GM18867 (cell line): ENCODE data around the gene TNIK.
A peak's percentile ranks its signal among the peaks of the same experiment; 100 is the strongest.

Experiments
- ATAC-seq: cut with Tn5 transposase; IDR thresholded peaks from one replicate; pipeline ENCODE4 v1.9.1; 2021; ENCODE audit warnings: mild to moderate bottlenecking, moderate library complexity; ENCODE audit not compliant: unreplicated experiment

TNIK gene

DNA sequence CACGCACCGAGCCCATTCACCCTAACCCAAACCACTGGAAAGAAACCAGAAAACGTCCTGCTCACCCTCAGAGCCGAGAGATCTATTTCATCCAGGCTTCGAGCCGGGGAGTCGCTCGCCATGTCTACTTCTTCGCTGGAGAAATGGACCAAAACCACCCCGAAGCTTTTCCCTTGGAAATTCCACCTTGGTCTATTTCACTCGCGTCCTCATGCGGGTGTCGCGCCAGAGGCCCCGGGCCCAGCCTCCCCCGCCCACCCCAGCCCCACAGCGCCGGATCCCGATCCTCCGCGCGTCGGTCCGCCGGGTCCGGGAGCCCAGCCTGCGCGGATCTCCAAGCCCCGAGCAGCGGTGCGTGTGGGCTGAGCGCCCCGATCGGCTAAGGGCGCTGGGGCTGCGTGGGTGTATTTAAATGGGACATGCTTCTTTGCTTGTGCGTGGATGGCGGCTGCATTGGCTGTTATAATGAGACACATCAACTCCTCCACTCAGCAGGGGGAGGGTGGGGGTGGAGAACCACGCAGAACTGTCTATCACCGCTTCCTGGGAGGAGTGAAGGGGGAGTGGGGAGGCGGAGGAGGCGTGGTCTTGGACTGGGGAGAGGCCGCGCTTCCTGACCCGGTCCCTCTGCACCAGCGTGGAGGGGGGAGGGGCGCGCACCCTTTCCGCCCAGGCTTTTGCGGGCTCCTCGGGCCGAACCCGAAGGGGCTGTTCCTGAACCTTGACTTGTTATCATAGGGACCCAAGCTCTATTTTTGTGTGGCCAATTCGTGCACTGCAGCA is at the start of gene TNIK:
TSS of gene TNIK (minus strand) at position 464 of the 783 bp plus-strand sequence. CDS start at position 122, 342 bp downstream.
- ATAC-seq = peak; percentile 88

DNA sequence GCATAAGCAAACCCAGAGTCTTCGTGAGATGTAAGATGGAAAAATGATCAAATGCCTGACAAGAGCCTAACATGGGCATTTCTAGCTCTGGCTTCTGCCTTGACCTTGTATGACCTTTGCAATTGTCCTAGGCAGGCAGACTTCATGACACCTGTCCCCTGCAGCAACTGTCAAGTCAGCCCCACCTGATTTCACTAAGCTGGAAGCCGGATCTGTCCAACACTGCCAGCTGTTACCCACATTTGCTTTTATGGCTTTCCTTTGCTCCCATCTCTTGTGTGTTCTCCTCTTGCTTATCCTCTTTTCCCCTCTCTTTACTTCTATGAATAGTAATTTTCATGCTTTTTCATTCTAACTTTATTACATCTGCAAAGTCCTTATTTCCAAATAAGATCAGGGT is 48.5 kb upstream of the TNIK start:
- no peak for ATAC-seq

GRCh38 chr3:171508206-171508605 is 48.0 kb upstream of the TNIK start:
- ATAC-seq = no peak

GRCh38 chr3:171506743-171507319 is 46.6 kb upstream of the TNIK start:
- ATAC-seq = no peak

- no peak for ATAC-seq
These were observed 45.7 kb upstream of the TNIK start for GRCh38 chr3:171505822-171506333.

DNA sequence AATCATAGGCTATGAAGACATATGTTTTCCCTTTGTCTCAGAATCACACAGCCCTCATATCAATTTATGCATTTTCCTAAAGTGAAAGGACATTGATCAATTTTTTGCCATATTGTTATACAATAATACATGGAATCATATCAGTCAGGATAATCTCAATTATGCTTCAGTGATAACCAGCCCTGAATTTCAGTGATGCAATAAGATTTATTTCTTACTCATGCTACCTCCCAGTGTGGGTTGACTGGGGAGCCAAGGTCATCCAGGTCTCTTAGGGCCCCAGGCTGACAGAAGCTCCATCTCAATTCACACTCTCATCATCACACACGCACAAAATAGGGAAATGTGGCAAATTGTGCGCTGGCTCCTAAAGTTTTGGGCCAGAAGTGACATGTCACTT is 44.2 kb upstream of the TNIK start:
- no peak for ATAC-seq

DNA sequence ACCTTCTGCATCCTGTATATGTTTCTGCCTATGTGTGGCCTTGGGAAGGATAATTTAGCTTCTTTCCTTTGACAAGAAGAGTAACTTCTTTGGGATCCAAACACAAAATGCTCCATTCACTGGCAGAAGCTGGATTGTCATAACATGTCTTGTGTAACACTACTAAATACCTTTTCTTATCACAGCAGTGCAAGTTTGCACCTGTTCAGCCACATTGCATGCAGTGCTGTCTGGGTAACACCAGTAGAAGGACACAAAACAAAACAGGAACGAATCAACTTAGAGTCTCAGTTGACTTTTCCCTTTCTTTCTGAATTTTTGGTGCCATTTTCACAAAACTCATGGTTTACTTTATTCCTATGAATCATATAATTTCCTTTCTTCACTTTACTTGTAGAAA is 43.6 kb upstream of the TNIK start:
- no peak for ATAC-seq

DNA sequence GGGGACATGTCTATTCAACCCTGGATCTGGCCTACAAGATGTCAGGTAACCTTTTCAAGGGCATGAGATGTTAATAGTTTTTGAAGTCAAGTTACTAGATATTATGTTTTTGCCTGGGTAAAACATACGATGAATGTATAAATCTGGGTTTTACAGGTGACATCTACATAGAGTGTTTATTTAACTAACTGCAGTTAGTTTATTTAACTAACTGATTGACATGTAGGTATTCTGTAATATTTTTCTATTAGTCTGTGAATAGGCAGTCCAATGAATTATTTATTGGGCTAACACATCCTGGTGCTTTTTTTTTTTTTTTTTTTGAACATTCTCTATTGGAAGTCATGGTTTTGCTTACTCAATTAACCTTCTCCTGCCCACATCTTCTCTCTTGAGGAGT is 38.7 kb upstream of the TNIK start:
- ATAC-seq = no peak

DNA sequence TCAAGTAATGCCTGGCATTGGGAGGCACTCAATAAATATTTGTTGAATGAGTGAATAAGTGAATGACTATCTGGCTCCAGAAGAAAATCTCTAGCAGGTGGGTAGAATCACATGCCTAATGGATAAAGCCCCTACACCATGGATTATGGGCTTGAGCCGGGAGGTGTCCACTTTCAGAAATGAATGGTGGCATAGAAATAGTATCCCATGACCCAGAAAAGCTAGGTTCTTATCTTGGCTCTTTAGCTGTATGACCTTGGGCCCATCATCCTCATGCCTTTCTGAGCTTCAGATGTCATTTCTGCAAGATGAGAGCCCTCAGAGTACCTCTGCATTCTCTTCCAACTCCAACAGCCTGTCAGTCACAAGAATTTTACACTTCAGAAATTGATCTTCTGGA is 37.3 kb upstream of the TNIK start:
- ATAC-seq = no peak

DNA sequence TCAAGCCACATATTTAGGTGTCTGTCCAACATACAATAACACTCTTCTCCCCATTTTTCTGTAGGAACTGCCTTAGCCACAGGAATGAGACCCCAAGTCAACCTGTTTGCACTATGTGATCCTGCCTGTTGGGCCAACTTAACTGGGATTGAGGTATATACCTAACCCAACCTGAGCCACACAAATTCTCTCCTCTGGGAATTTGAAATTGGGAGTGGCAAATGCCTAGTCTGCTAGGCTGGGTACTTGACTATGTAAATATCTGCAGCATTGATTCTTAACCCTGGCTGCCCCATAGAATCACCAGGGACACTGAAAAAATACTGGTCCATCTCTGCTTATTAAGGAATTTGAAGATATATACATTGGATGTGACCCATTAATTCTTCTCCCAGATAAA is 35.2 kb upstream of the TNIK start:
- no peak for ATAC-seq

- no peak for ATAC-seq
These were observed 34.4 kb upstream of the TNIK start for GRCh38 chr3:171494457-171495109.

DNA sequence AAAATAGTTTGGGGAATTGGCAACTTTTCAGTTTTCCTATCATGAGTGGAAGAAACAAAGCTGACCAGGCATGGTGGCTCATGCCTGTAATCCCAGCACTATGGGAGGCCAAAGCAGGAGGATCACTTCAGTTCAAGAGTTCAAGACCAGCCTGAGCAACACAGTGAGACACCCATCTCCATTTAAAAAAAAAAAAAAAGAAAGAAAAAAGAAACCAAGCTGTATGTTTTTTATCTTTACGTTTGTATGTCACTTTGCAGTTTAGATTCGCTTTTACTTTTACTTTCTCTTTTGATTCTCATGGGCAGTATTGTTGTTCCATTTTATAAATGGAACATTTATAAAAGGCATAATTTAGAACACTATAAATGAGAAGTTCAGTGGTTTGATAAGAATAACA is 31.2 kb upstream of the TNIK start:
- no peak for ATAC-seq

GRCh38 chr3:171490901-171491300 is 30.7 kb upstream of the TNIK start:
- ATAC-seq = no peak

GRCh38 chr3:171489348-171489747 is 29.1 kb upstream of the TNIK start:
- ATAC-seq = no peak

DNA sequence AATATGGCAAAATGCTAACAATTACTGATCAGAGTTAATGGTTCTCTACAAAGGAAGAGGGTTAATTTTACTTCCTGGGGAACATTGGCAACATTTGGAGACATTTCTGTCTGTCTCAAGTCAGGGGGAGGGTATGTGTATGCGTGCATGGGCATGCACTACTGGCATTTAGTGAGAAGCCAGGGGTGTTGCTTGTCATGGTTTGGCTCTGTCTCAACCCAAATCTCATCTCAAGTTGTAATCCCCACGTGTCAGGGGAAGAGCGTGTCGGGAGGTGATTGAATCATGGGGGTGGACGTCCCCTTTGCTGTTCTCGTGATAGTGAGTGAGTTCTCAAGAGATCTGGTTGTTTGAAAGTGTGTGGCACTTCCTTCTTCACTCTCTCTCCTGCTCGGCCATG is 28.3 kb upstream of the TNIK start:
- ATAC-seq = no peak

GRCh38 chr3:171487382-171487781 is 27.2 kb upstream of the TNIK start:
- ATAC-seq = no peak

DNA sequence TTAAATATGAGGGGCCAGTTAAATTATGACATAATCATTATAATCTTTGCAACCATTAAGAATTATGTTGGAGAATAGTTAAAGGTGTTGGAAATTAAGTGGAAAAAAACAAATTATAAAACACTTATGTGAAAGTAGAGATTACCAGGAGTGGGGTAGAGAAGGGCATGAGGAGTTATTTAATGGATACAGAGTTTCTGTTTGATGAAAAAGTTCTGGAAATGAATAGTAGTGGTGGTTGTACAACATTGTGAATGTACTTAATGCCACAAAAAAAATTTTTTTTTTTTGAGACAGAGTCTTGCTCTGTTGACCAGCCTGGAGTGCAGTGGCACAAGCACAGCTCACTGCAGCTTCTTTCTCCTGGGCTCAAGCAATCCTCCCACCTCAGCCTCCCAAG is 25.1 kb upstream of the TNIK start:
- no peak for ATAC-seq

GRCh38 chr3:171481011-171481410 is 20.8 kb upstream of the TNIK start:
- peak; percentile 4 for ATAC-seq

DNA sequence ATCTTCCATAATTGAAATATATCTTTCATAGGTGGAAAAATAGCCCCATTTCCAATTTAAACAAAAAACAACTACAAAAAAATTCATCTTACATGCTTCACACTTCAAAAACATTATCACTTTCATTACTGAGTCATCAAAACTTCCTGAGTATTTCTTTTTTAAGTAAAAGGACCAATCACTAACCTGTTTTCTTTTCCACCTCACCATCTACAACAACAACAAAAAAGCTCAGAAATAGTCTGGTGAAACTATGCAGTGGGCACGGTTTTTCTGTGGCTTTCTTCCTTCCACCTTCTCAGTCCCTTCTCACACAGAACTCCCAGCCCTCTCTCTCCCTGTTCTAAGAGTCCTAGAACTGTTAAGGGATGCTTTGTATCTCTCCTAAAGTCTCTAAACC is 20.3 kb upstream of the TNIK start:
- peak; percentile 86 for ATAC-seq

DNA sequence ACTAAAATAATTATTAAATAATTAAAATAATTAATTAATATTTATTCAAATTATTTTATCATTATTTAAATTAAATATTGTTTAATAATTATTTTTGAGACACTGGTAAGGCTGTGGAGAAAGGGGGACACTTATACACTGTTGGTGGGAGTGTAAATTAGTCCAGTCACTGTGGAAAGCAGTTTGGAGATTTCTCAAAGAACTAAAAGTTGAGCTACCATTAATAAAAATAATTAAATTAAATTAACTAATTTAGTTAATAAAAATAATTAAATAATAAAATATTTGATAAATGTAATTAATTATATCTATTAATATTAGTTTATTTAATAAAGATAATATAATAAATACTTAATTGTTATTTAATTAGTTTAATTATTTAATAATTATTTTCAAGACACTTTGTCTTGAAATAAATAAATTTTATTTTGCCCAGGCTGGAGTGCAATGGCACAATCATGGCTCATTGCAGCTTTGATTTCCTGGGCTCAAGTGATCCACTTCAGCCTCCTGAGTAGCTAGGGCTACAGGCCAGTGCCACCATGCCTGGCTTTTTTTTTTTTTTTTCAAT is 16.4 kb upstream of the TNIK start:
- ATAC-seq = no peak

GRCh38 chr3:171472552-171472951 is 12.3 kb upstream of the TNIK start:
- ATAC-seq = no peak
